Measurements from ENCODE around the gene PEAR1. TPM values are rescaled to one million over a fixed set of nuclear protein-coding genes. Genes with fewer than 3 reads are reported as not detected.

The PEAR1 gene
- total RNA-seq, 1 experiment from 2014 or later, result 0.39 TPM

DNA sequence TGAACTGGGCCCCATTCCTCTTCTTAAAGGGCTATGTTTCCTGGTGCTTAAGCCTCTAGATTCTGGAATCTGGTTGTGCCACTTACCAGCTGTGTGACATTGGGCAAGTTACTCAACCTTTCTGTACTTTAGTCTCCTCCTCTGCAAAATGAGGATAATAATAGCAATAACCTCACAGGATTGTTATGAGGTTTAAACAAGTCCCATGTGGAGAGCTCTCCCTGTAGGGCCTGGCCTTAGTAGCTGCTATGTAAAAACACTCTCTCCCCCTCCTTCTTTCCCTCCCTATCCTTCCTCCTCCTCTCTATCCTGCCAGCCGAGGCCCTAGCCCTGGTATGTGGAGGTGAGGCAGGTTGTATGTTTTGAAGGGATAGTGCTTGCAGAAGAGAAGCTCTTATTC is 8.2 kb upstream of the PEAR1 start:
- Histone ChIP-seq H3K56ac (ENCODE audit: insufficient read length, low read depth, low read length) (no peak overlapping the region), H4K8ac (replicated peaks; ENCODE audit: insufficient read length, low read depth, low read length) (no peak overlapping the region), H2BK12ac (ENCODE audit: insufficient read length, low read depth, low read length) (no peak overlapping the region), H2BK120ac (ENCODE audit: low read depth, low read length, poor library complexity, severe bottlenecking) (no peak overlapping the region), H3K79me2 (ENCODE audit: insufficient read depth, low read length) (no peaks in the 10 kb centered on the region), H3K23ac (ENCODE audit: insufficient read length, low read depth, low read length) (no peak overlapping the region), H3K9me3 (ENCODE audit: control insufficient read depth, low read depth, low read length) (no peaks in the 10 kb centered on the region), H2AK5ac (ENCODE audit: insufficient read length, low read length) (no peak overlapping the region), H2BK15ac (ENCODE audit: low read depth, low read length) (no peak overlapping the region), H3K4me2 (ENCODE audit: insufficient read depth, insufficient read length, low read length) (no peak overlapping the region), H2AFZ (ENCODE audit: low read length) (no peak overlapping the region), H3K27ac (ENCODE audit: insufficient read length, low read depth, low read length) (no peak overlapping the region), H2BK20ac (ENCODE audit: low read depth, low read length, poor library complexity, severe bottlenecking) (no peak overlapping the region), H4K20me1 (ENCODE audit: control insufficient read depth, insufficient read depth, insufficient read length) (no peaks in the 10 kb centered on the region), H3K4ac (ENCODE audit: low read depth, low read length) (no peak overlapping the region), H3K18ac (ENCODE audit: insufficient read length, low read depth, low read length) (no peak overlapping the region), H4K5ac (ENCODE audit: insufficient read length, low read depth, low read length) (no peak overlapping the region), H3K27me3 (ENCODE audit: insufficient read depth, low read length) (no peaks in the 10 kb centered on the region; the same call in 1 of the 2 replicates), H3T11ph (ENCODE audit: low read length) (no peak overlapping the region), H4K91ac (ENCODE audit: insufficient read length, low read depth, low read length) (no peak overlapping the region), H3K79me1 (ENCODE audit: insufficient read depth, low read depth, low read length, poor library complexity, severe bottlenecking) (no peaks in the 10 kb centered on the region), H3K4me1 (ENCODE audit: insufficient read depth, low read length) (peaks cover 2% of the 10 kb centered on the region; the same call in 1 of the 2 replicates), H2BK5ac (ENCODE audit: insufficient read length, low read length) (no peak overlapping the region), H3K14ac (ENCODE audit: insufficient read depth, low read length) (no peak overlapping the region), H3K23me2 (ENCODE audit: insufficient read length, low read depth, low read length, poor library complexity, severe bottlenecking) (no peaks in the 10 kb centered on the region), H3K9ac (ENCODE audit: extremely low read depth, insufficient read length, low read length) (no peak overlapping the region)
- Mint-ChIP-seq H3K36me3 (ENCODE audit: insufficient read depth in 1 of 3, low read depth in 3 of 3) (no peaks in the 10 kb centered on the region), H3K27me3 (ENCODE audit: low read depth) (peaks cover 68% of the 10 kb centered on the region), H3K4me3 (no peak overlapping the region; a peak in 1 of 5 replicates), H3K9me3 (no peaks in the 10 kb centered on the region), H3K27ac (peak overlapping the region in 1 of 3 experiments; percentile 38; a peak in 1 of 7 replicates), H3K4me1 (peaks cover 37 to 69% of the 10 kb centered on the region in 2 experiments)
- no CpG with 5 or more reads among the region's 1 CpG for WGBS (ENCODE audit: extremely low coverage, insufficient read length, low lambda C conversion rate)
- TF ChIP-seq, protein P1, sequence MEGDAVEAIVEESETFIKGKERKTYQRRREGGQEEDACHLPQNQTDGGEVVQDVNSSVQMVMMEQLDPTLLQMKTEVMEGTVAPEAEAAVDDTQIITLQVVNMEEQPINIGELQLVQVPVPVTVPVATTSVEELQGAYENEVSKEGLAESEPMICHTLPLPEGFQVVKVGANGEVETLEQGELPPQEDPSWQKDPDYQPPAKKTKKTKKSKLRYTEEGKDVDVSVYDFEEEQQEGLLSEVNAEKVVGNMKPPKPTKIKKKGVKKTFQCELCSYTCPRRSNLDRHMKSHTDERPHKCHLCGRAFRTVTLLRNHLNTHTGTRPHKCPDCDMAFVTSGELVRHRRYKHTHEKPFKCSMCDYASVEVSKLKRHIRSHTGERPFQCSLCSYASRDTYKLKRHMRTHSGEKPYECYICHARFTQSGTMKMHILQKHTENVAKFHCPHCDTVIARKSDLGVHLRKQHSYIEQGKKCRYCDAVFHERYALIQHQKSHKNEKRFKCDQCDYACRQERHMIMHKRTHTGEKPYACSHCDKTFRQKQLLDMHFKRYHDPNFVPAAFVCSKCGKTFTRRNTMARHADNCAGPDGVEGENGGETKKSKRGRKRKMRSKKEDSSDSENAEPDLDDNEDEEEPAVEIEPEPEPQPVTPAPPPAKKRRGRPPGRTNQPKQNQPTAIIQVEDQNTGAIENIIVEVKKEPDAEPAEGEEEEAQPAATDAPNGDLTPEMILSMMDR (conservative IDR thresholded peaks at IDR 0.05), result no peak
- no peak for DNase-seq
